Measurements from ENCODE around the gene MAP2K7.
A peak's percentile ranks its signal among the peaks of the same experiment; 100 is the strongest.

The MAP2K7 gene

GRCh38 chr19:7943444-7944176 is 39.9 kb downstream of the MAP2K7 start, which contains the start of gene TIMM44:
TIMM44 (minus strand) TSS chr19:7943666; CDS start chr19:7943651, 15 bp downstream.
- peak within 1 kb of the TSS; percentile 45 for H2BK15ac ChIP-seq (ENCODE audit: low read depth, poor library complexity, severe bottlenecking)
- peaks cover 10% of the 10 kb centered on the region for H3K4me1 ChIP-seq (ENCODE audit: control insufficient read depth, insufficient read depth, low read depth, low read length)
- H3K36me3 ChIP-seq (ENCODE audit: control insufficient read depth in 1 of 2, insufficient read depth in 2 of 2, low read depth in 1 of 2, low read length in 2 of 2) = peaks cover 15 to 18% of the 10 kb centered on the region in 2 experiments
- H2BK120ac ChIP-seq (ENCODE audit: low read depth, low read length) = peak within 1 kb of the TSS; percentile 55
- H4K8ac ChIP-seq (ENCODE audit: low read length) = peak within 1 kb of the TSS; percentile 96
- H3K4me2 ChIP-seq (ENCODE audit: low read length, poor library complexity, severe bottlenecking) = peak within 1 kb of the TSS; percentile 100
- H3K14ac ChIP-seq (ENCODE audit: low read length in 2 of 2) = peak within 1 kb of the TSS; percentile 63 to 94
- peak within 1 kb of the TSS; percentile 46 for H2BK5ac ChIP-seq (ENCODE audit: low read depth, low read length, poor library complexity, severe bottlenecking)
- H2BK12ac ChIP-seq (ENCODE audit: low read length in 2 of 2) = no peak within 1 kb of the TSS
- DNase-seq = peak; percentile 100
- H2AFZ ChIP-seq (ENCODE audit: low read depth, low read length) = peak within 1 kb of the TSS; percentile 85
- peak within 1 kb of the TSS in 1 of 2 experiments; percentile 14 for H3K23ac ChIP-seq (ENCODE audit: low read length in 2 of 2)
- 1% methylated on average over 56 of the region's 56 CpGs for WGBS
- no peaks in the 10 kb centered on the region for H3K9me3 ChIP-seq (ENCODE audit: control insufficient read depth, low read length)
- peak within 1 kb of the TSS; percentile 82 for H3K27ac ChIP-seq (ENCODE audit: low read length, poor library complexity, severe bottlenecking)
- H3K79me1 ChIP-seq (replicated peaks; ENCODE audit: low read length, poor library complexity, severe bottlenecking) = peaks cover 30% of the 10 kb centered on the region
- H4K91ac ChIP-seq (ENCODE audit: low read length) = peak within 1 kb of the TSS; percentile 80
- peak within 1 kb of the TSS; percentile 60 for H2AK5ac ChIP-seq (ENCODE audit: low read length, severe bottlenecking)
- H3K9ac ChIP-seq (ENCODE audit: low read length) = peak within 1 kb of the TSS; percentile 99
- H3K4ac ChIP-seq (ENCODE audit: low read depth in 1 of 2, low read length in 2 of 2) = peak within 1 kb of the TSS; percentile 84
- peak within 1 kb of the TSS; percentile 88 to 99 for H3K18ac ChIP-seq (ENCODE audit: low read depth in 1 of 2, low read length in 2 of 2)
- H3K27me3 ChIP-seq (ENCODE audit: control insufficient read depth in 1 of 2, insufficient read depth in 1 of 2, low read length in 2 of 2) = no peaks in the 10 kb centered on the region
- H3K4me3 ChIP-seq (ENCODE audit: insufficient read depth in 1 of 2, low read depth in 1 of 2, low read length in 2 of 2) = peak within 1 kb of the TSS; percentile 92 to 99

GRCh38 chr19:7944177-7944761 is 40.6 kb downstream of the MAP2K7 start:
- Histone ChIP-seq H3K4ac (ENCODE audit: low read depth in 1 of 2, low read length in 2 of 2) (no peak overlapping the region), H3K18ac (ENCODE audit: low read depth in 1 of 2, low read length in 2 of 2) (no peak overlapping the region), H2BK5ac (ENCODE audit: low read depth, low read length, poor library complexity, severe bottlenecking) (no peak overlapping the region), H3K14ac (ENCODE audit: low read length in 2 of 2) (no peak overlapping the region), H4K91ac (ENCODE audit: low read length) (no peak overlapping the region), H3K27me3 (ENCODE audit: control insufficient read depth in 1 of 2, insufficient read depth in 1 of 2, low read length in 2 of 2) (no peaks in the 10 kb centered on the region), H2BK120ac (ENCODE audit: low read depth, low read length) (no peak overlapping the region), H3K9ac (ENCODE audit: low read length) (peak overlapping the region; percentile 86), H2AFZ (ENCODE audit: low read depth, low read length) (no peak overlapping the region), H4K8ac (ENCODE audit: low read length) (peak overlapping the region; percentile 30), H3K23ac (ENCODE audit: low read length in 2 of 2) (no peak overlapping the region), H3K4me2 (ENCODE audit: low read length, poor library complexity, severe bottlenecking) (peak overlapping the region; percentile 100), H3K9me3 (ENCODE audit: control insufficient read depth, low read length) (no peaks in the 10 kb centered on the region), H2BK15ac (ENCODE audit: low read depth, poor library complexity, severe bottlenecking) (no peak overlapping the region), H2AK5ac (ENCODE audit: low read length, severe bottlenecking) (peak overlapping the region; percentile 60), H3K27ac (ENCODE audit: low read length, poor library complexity, severe bottlenecking) (peak overlapping the region; percentile 77), H3K79me1 (replicated peaks; ENCODE audit: low read length, poor library complexity, severe bottlenecking) (peaks cover 28% of the 10 kb centered on the region), H3K4me1 (ENCODE audit: control insufficient read depth, insufficient read depth, low read depth, low read length) (peaks cover 10% of the 10 kb centered on the region), H2BK12ac (ENCODE audit: low read length in 2 of 2) (no peak overlapping the region), H3K4me3 (ENCODE audit: insufficient read depth in 1 of 2, low read depth in 1 of 2, low read length in 2 of 2) (peak overlapping the region; percentile 61 to 79), H3K36me3 (ENCODE audit: control insufficient read depth in 1 of 2, insufficient read depth in 2 of 2, low read depth in 1 of 2, low read length in 2 of 2) (peaks cover 13 to 15% of the 10 kb centered on the region in 2 experiments)
- WGBS = 31% methylated on average over 18 of the region's 18 CpGs
- DNase-seq = peak; percentile 96

- no peak overlapping the region for H4K8ac ChIP-seq (ENCODE audit: low read length)
- H2AK5ac ChIP-seq (ENCODE audit: low read length, severe bottlenecking) = no peak overlapping the region
- no peak overlapping the region for H3K4ac ChIP-seq (ENCODE audit: low read depth in 1 of 2, low read length in 2 of 2)
- H3K4me2 ChIP-seq (ENCODE audit: low read length, poor library complexity, severe bottlenecking) = no peak overlapping the region
- no peak overlapping the region for H2BK5ac ChIP-seq (ENCODE audit: low read depth, low read length, poor library complexity, severe bottlenecking)
- H3K14ac ChIP-seq (ENCODE audit: low read length in 2 of 2) = no peak overlapping the region
- H3K36me3 ChIP-seq (ENCODE audit: control insufficient read depth in 1 of 2, insufficient read depth in 2 of 2, low read depth in 1 of 2, low read length in 2 of 2) = peaks cover 0 to 3% of the 10 kb centered on the region in 2 experiments
- no peak overlapping the region for H2BK12ac ChIP-seq (ENCODE audit: low read length in 2 of 2)
- H3K27ac ChIP-seq (ENCODE audit: low read length, poor library complexity, severe bottlenecking) = no peak overlapping the region
- H4K91ac ChIP-seq (ENCODE audit: low read length) = no peak overlapping the region
- H2AFZ ChIP-seq (ENCODE audit: low read depth, low read length) = no peak overlapping the region
- H3K4me3 ChIP-seq (ENCODE audit: insufficient read depth in 1 of 2, low read depth in 1 of 2, low read length in 2 of 2) = no peak overlapping the region
- WGBS = 95% methylated on average over 4 of the region's 4 CpGs
- H3K9me3 ChIP-seq (ENCODE audit: control insufficient read depth, low read length) = no peaks in the 10 kb centered on the region
- peaks cover 8% of the 10 kb centered on the region for H3K4me1 ChIP-seq (ENCODE audit: control insufficient read depth, insufficient read depth, low read depth, low read length)
- no peak overlapping the region for H3K23ac ChIP-seq (ENCODE audit: low read length in 2 of 2)
- no peak overlapping the region for H3K18ac ChIP-seq (ENCODE audit: low read depth in 1 of 2, low read length in 2 of 2)
- H3K79me1 ChIP-seq (replicated peaks; ENCODE audit: low read length, poor library complexity, severe bottlenecking) = peaks cover 7% of the 10 kb centered on the region
- peak; percentile 22 for DNase-seq
- no peak overlapping the region for H3K9ac ChIP-seq (ENCODE audit: low read length)
- no peak overlapping the region for H2BK120ac ChIP-seq (ENCODE audit: low read depth, low read length)
- H3K27me3 ChIP-seq (ENCODE audit: control insufficient read depth in 1 of 2, insufficient read depth in 1 of 2, low read length in 2 of 2) = no peaks in the 10 kb centered on the region
- H2BK15ac ChIP-seq (ENCODE audit: low read depth, poor library complexity, severe bottlenecking) = no peak overlapping the region
Observed at GRCh38 chr19:7947939-7948338, 44.3 kb downstream of the MAP2K7 start.

GRCh38 chr19:7953060-7953459 is 49.4 kb downstream of the MAP2K7 start:
- Histone ChIP-seq H3K79me1 (replicated peaks; ENCODE audit: low read length, poor library complexity, severe bottlenecking) (peaks cover 2% of the 10 kb centered on the region), H4K91ac (ENCODE audit: low read length) (no peak overlapping the region), H2BK5ac (ENCODE audit: low read depth, low read length, poor library complexity, severe bottlenecking) (no peak overlapping the region), H3K9me3 (ENCODE audit: control insufficient read depth, low read length) (no peaks in the 10 kb centered on the region), H3K27me3 (ENCODE audit: control insufficient read depth in 1 of 2, insufficient read depth in 1 of 2, low read length in 2 of 2) (no peaks in the 10 kb centered on the region), H3K4me1 (ENCODE audit: control insufficient read depth, insufficient read depth, low read depth, low read length) (peaks cover 10% of the 10 kb centered on the region), H2AK5ac (ENCODE audit: low read length, severe bottlenecking) (no peak overlapping the region), H2BK12ac (ENCODE audit: low read length in 2 of 2) (peak overlapping the region in 1 of 2 experiments; percentile 39), H3K36me3 (ENCODE audit: control insufficient read depth in 1 of 2, insufficient read depth in 2 of 2, low read depth in 1 of 2, low read length in 2 of 2) (peaks cover 5 to 17% of the 10 kb centered on the region in 2 experiments), H3K14ac (ENCODE audit: low read length in 2 of 2) (peak overlapping the region in 1 of 2 experiments; percentile 83), H4K8ac (ENCODE audit: low read length) (peak overlapping the region; percentile 19), H3K27ac (ENCODE audit: low read length, poor library complexity, severe bottlenecking) (no peak overlapping the region), H3K18ac (ENCODE audit: low read depth in 1 of 2, low read length in 2 of 2) (peak overlapping the region; percentile 5 to 9), H2BK15ac (ENCODE audit: low read depth, poor library complexity, severe bottlenecking) (no peak overlapping the region), H2AFZ (ENCODE audit: low read depth, low read length) (no peak overlapping the region), H3K4ac (ENCODE audit: low read depth in 1 of 2, low read length in 2 of 2) (no peak overlapping the region), H3K23ac (ENCODE audit: low read length in 2 of 2) (no peak overlapping the region), H3K4me3 (ENCODE audit: insufficient read depth in 1 of 2, low read depth in 1 of 2, low read length in 2 of 2) (no peak overlapping the region), H2BK120ac (ENCODE audit: low read depth, low read length) (no peak overlapping the region), H3K9ac (ENCODE audit: low read length) (no peak overlapping the region), H3K4me2 (ENCODE audit: low read length, poor library complexity, severe bottlenecking) (peak overlapping the region; percentile 32)
- 38% methylated on average over 3 of the region's 3 CpGs for WGBS
- no peak for DNase-seq
